Endothelial cell of umbilical vein (primary cell): ENCODE data around the gene ATP2C2. TPM values are rescaled to one million over a fixed set of nuclear protein-coding genes. Genes with fewer than 3 reads are reported as not detected.

Experiments
- BruUV-seq: library from RNA; stranded (reverse); fragments of 400-500 nt; replicated peaks from 2 replicates; lab custom pipeline; 2021; lab: Mats Ljungman, UMichigan
- CTCF ChIA-PET: fragments of 300-600, 350-600 bp; sonication (Branson Sonifier 250); formaldehyde crosslinking; loops from one replicate; lab custom pipeline; 2021; ENCODE audit warnings: antibody characterized with exemption, inconsistent platforms; lab: Charles Lee
- POLR2A ChIA-PET: fragments of 300-600, 350-600 bp; sonication (Branson Sonifier 250); formaldehyde crosslinking; loops from one replicate; lab custom pipeline; 2021; ENCODE audit warnings: antibody characterized with exemption, inconsistent platforms; lab: Charles Lee
- DNase-seq: peaks from one replicate; pipeline ENCODE4 v3.0.0-alpha.2; 2011; ENCODE audit warnings: low read depth, low spot score
- FAIRE-seq: peaks from 2 replicates; lab custom pipeline; 2011; peaks lifted over from hg19 to GRCh38; lab: Jason Lieb, UNC
- H2AFZ ChIP-seq: 2 replicates; pipeline ENCODE4 v1.6.0; 2012; ENCODE audit warnings: low read depth, low read length, control low read depth, inconsistent platforms
- H3K27ac ChIP-seq: 2 replicates; pipeline ENCODE4 v1.5.1; 2011; ENCODE audit warnings: low read depth, mild to moderate bottlenecking, control low read depth, low read length, moderate library complexity; ENCODE audit not compliant: insufficient read depth
- H3K27me3 ChIP-seq, 2 experiments: 2 replicates each; pipeline versions ENCODE4 v1.6.0 to v1.6.1; 2011; ENCODE audit warnings: low read length in 2 of 2, mixed read lengths in 1 of 2; ENCODE audit not compliant: control insufficient read depth in 2 of 2, insufficient read depth in 2 of 2
- H3K36me3 ChIP-seq, 2 experiments: 2 replicates in 1 of 2; 3 replicates in 1 of 2; pipeline ENCODE4 v1.5.1; 2011; ENCODE audit warnings: low read length in 2 of 2, mild to moderate bottlenecking in 1 of 2, moderate library complexity in 1 of 2; ENCODE audit not compliant: control insufficient read depth in 2 of 2, insufficient read depth in 2 of 2; ENCODE audit errors: extremely low read depth in 1 of 2
- H3K4me1 ChIP-seq: 3 replicates; pipeline ENCODE4 v1.5.1; 2011; ENCODE audit warnings: mild to moderate bottlenecking, low read length; ENCODE audit not compliant: control insufficient read depth, insufficient read depth; ENCODE audit errors: extremely low read depth
- H3K4me2 ChIP-seq: 2 replicates; pipeline ENCODE4 v1.6.1; 2011; ENCODE audit warnings: low read length, control low read depth, mixed read lengths; ENCODE audit not compliant: insufficient read depth
- H3K4me3 ChIP-seq, 3 experiments: fragments of 200-600 bp in 1 of 3; sonication (generic), shearing (Covaris generic) in 1 of 3; replicated peaks in 1 of 3; 2 replicates each; pipeline ENCODE4 v1.5.1; 2011 to 2016; ENCODE audit warnings: control low read depth in 3 of 3, low read length in 3 of 3, mild to moderate bottlenecking in 2 of 3, inconsistent platforms in 1 of 3, low read depth in 1 of 3, moderate library complexity in 1 of 3; ENCODE audit not compliant: insufficient read depth in 1 of 3
- H3K79me2 ChIP-seq: 2 replicates; pipeline ENCODE4 v1.6.0; 2012; ENCODE audit warnings: low read length, inconsistent platforms; ENCODE audit not compliant: control insufficient read depth, insufficient read depth
- H3K9ac ChIP-seq: replicated peaks from 2 replicates; pipeline ENCODE3; 2011; ENCODE audit warnings: low read length, control low read depth; ENCODE audit not compliant: insufficient read depth; ENCODE audit errors: extremely low read depth
- H3K9me1 ChIP-seq: replicated peaks from 3 replicates; pipeline ENCODE4 v1.6.0; 2011; ENCODE audit warnings: mild to moderate bottlenecking, low read length; ENCODE audit not compliant: control insufficient read depth, insufficient read depth; ENCODE audit errors: extremely low read depth
- H3K9me3 ChIP-seq: replicated peaks from 2 replicates; pipeline ENCODE4 v1.5.1; 2012; ENCODE audit warnings: low read length, inconsistent platforms; ENCODE audit not compliant: control insufficient read depth, insufficient read depth
- H4K20me1 ChIP-seq: replicated peaks from 2 replicates; pipeline ENCODE3; 2011; ENCODE audit warnings: mild to moderate bottlenecking, low read length; ENCODE audit not compliant: control insufficient read depth, insufficient read depth; ENCODE audit errors: extremely low read depth
- FOS ChIP-seq: IDR thresholded peaks from 2 replicates; pipeline ENCODE4 v1.6.1; 2011; ENCODE audit warnings: mild to moderate bottlenecking, low read length, moderate library complexity, borderline replicate concordance; ENCODE audit not compliant: insufficient read depth
- GATA2 ChIP-seq: IDR thresholded peaks from 2 replicates; pipeline ENCODE4 v1.7.0; 2011; ENCODE audit warnings: low read depth, mild to moderate bottlenecking, moderate library complexity, mixed read lengths, low read length; ENCODE audit not compliant: insufficient read length, insufficient read depth
- MYC ChIP-seq: IDR thresholded peaks from one replicate; pipeline ENCODE4 v1.6.1; 2011; ENCODE audit warnings: mild to moderate bottlenecking, low read depth, low read length
- POLR2A ChIP-seq: IDR thresholded peaks from 2 replicates; pipeline ENCODE4 v1.6.1; 2012; ENCODE audit warnings: low read depth, mild to moderate bottlenecking, control low read depth, low read length
- POLR2AphosphoS5 ChIP-seq: IDR thresholded peaks from 2 replicates; pipeline ENCODE4 v1.6.1; 2012; ENCODE audit warnings: low read depth, mild to moderate bottlenecking, control low read depth, low read length, moderate library complexity; ENCODE audit not compliant: insufficient read depth
- dilution Hi-C: fragments of 300-500 bp; cut with MboI; formaldehyde crosslinking; loops from one replicate; pipeline ENCODE4 v1.15.0; 2019; ENCODE audit warnings: low sequenced_read_pairs; ENCODE audit not compliant: extremely low pct_ligation_motif_present
- intact Hi-C: fragments of 100-400 bp; cut with micrococcal nuclease; formaldehyde crosslinking; loops from one replicate; pipeline ENCODE4 v1.10.0; 2022
- polyA plus RNA-seq, 4 experiments: library from polyadenylated mRNA; depleted of rRNA in 3 of 4; stranded (reverse) in 3 of 4; unstranded in 1 of 4; fragments of >200 nt; gene quantifications; 2 replicates each; pipeline versions ENCODE4 v1.2.1 to v1.2.3, GENCODE V29; 2011 to 2012; ENCODE audit warnings: missing spikeins in 1 of 4
- total RNA-seq: library from RNA; stranded (reverse); gene quantifications from 2 replicates; pipeline ENCODE4 v1.2.3, GENCODE V29; 2021
- TF ChIP-seq, protein P1 (sequence below): IDR thresholded peaks from 2 replicates; pipeline ENCODE4 v1.6.1; 2011; ENCODE audit not compliant: insufficient read depth, insufficient read length
- TF ChIP-seq, protein P2 (sequence below), 2 donors: IDR thresholded peaks; 1 replicate in 1 of 2; 2 replicates in 1 of 2; pipeline ENCODE4 v1.5.1; 2011; ENCODE audit warnings: low read length in 2 of 2, mild to moderate bottlenecking in 2 of 2, moderate library complexity in 2 of 2, control low read depth in 1 of 2, inconsistent platforms in 1 of 2, low read depth in 1 of 2; ENCODE audit not compliant: insufficient read depth in 1 of 2; ENCODE audit errors: extremely low read depth in 1 of 2

ATP2C2 gene
- total and polyA plus RNA-seq, 2 donors (not counting 3 experiments of a cell fraction or from before 2014, with no cell fraction given) = not detected

DNA sequence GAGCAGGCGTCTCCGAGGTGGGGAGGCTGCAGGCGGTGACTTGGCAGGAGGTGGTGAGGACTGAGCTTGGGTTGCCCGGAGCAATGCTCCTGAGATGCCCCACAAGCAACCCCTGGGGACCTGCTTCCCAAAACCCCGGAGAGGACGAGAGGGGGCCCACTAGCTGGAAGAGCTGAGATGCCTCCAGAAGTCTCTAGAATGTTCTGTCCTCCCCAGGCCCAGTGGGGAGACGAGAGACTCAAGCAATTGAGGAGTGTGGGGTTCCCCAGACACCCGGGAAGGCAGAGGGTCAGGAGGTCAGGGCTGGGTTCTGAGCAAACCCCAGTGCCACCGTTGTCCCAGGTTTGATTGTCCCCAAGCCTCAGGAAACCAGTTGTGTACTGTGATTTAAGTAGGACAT, 21.2 kb upstream of the ATP2C2 start:
- H3K4me3 ChIP-seq = no peak overlapping the region
- ChIA-PET CTCF (no interaction called here), POLR2A (no interaction called here)
- TF ChIP-seq, protein P1, sequence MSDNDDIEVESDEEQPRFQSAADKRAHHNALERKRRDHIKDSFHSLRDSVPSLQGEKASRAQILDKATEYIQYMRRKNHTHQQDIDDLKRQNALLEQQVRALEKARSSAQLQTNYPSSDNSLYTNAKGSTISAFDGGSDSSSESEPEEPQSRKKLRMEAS = no peak
- TF ChIP-seq GATA2 = no peak
- TF ChIP-seq MYC = no peak
- TF ChIP-seq FOS = no peak
- TF ChIP-seq, protein P2, sequence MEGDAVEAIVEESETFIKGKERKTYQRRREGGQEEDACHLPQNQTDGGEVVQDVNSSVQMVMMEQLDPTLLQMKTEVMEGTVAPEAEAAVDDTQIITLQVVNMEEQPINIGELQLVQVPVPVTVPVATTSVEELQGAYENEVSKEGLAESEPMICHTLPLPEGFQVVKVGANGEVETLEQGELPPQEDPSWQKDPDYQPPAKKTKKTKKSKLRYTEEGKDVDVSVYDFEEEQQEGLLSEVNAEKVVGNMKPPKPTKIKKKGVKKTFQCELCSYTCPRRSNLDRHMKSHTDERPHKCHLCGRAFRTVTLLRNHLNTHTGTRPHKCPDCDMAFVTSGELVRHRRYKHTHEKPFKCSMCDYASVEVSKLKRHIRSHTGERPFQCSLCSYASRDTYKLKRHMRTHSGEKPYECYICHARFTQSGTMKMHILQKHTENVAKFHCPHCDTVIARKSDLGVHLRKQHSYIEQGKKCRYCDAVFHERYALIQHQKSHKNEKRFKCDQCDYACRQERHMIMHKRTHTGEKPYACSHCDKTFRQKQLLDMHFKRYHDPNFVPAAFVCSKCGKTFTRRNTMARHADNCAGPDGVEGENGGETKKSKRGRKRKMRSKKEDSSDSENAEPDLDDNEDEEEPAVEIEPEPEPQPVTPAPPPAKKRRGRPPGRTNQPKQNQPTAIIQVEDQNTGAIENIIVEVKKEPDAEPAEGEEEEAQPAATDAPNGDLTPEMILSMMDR (IDR thresholded peaks at IDR 0.05; ENCODE audit: extremely low read depth in 1 of 2, insufficient read depth in 1 of 2, low read depth in 1 of 2, low read length in 2 of 2) = no peak
- no peak for TF ChIP-seq POLR2A
- TF ChIP-seq POLR2AphosphoS5 = no peak
- no peak overlapping the region for H3K27ac ChIP-seq
- H3K9me3 ChIP-seq = no peaks in the 10 kb centered on the region
- H4K20me1 ChIP-seq = no peaks in the 10 kb centered on the region
- H2AFZ ChIP-seq = no peak overlapping the region
- FAIRE-seq = no peak
- H3K27me3 ChIP-seq = no peaks in the 10 kb centered on the region
- no peaks in the 10 kb centered on the region for H3K9me1 ChIP-seq
- intact Hi-C loops = no loop called here
- no peaks in the 10 kb centered on the region for H3K4me1 ChIP-seq
- BruUV-seq = no TSS peak
- no peak for DNase-seq
- no peak overlapping the region for H3K9ac ChIP-seq
- H3K36me3 ChIP-seq = no peaks in the 10 kb centered on the region
- H3K79me2 ChIP-seq = no peaks in the 10 kb centered on the region
- H3K4me2 ChIP-seq = no peak overlapping the region
- dilution Hi-C loops = no loop called here
